ENCODE results near the gene MAN1C1.

Gene MAN1C1

DNA sequence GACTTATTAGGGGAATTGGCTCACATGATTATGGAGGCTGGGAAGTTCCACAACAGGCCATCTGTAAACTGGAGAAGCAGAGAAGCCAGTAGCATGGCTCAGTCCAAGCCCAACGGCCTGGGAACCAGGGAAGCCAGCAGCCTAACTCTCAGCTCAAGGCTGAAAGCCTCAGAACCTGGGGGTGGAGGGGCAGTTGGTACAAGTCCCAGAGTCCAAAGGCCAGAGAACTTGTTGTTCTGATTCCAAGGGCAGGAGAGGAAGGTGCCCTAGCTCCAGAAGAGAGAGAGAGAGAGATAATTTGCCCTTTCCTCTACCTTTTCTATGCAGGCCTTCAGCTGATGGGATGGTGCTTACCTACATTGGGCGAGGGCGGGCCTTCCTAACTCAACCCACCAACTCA lies 55.3 kb downstream of the MAN1C1 start (continued):
- TF ChIP-seq, protein P1, sequence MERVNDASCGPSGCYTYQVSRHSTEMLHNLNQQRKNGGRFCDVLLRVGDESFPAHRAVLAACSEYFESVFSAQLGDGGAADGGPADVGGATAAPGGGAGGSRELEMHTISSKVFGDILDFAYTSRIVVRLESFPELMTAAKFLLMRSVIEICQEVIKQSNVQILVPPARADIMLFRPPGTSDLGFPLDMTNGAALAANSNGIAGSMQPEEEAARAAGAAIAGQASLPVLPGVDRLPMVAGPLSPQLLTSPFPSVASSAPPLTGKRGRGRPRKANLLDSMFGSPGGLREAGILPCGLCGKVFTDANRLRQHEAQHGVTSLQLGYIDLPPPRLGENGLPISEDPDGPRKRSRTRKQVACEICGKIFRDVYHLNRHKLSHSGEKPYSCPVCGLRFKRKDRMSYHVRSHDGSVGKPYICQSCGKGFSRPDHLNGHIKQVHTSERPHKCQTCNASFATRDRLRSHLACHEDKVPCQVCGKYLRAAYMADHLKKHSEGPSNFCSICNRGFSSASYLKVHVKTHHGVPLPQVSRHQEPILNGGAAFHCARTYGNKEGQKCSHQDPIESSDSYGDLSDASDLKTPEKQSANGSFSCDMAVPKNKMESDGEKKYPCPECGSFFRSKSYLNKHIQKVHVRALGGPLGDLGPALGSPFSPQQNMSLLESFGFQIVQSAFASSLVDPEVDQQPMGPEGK (CRISPR knock-in tag; IDR thresholded peaks at IDR 0.05; ENCODE audit: borderline replicate concordance), result no peak
- TF ChIP-seq RARB (CRISPR knock-in tag; IDR thresholded peaks at IDR 0.05) (no peak), ARNTL (CRISPR knock-in tag; IDR thresholded peaks at IDR 0.05; ENCODE audit: borderline replicate concordance, low read depth) (no peak), TCF4 (CRISPR knock-in tag; IDR thresholded peaks at IDR 0.05; ENCODE audit: borderline replicate concordance) (no peak), ISL1 (CRISPR knock-in tag; IDR thresholded peaks at IDR 0.05) (no peak)
- TF ChIP-seq, protein P2, sequence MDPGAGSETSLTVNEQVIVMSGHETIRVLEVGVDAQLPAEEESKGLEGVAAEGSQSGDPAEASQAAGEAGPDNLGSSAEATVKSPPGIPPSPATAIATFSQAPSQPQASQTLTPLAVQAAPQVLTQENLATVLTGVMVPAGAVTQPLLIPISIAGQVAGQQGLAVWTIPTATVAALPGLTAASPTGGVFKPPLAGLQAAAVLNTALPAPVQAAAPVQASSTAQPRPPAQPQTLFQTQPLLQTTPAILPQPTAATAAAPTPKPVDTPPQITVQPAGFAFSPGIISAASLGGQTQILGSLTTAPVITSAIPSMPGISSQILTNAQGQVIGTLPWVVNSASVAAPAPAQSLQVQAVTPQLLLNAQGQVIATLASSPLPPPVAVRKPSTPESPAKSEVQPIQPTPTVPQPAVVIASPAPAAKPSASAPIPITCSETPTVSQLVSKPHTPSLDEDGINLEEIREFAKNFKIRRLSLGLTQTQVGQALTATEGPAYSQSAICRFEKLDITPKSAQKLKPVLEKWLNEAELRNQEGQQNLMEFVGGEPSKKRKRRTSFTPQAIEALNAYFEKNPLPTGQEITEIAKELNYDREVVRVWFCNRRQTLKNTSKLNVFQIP (CRISPR knock-in tag; IDR thresholded peaks at IDR 0.05; ENCODE audit: borderline replicate concordance, low read depth), result no peak

DNA sequence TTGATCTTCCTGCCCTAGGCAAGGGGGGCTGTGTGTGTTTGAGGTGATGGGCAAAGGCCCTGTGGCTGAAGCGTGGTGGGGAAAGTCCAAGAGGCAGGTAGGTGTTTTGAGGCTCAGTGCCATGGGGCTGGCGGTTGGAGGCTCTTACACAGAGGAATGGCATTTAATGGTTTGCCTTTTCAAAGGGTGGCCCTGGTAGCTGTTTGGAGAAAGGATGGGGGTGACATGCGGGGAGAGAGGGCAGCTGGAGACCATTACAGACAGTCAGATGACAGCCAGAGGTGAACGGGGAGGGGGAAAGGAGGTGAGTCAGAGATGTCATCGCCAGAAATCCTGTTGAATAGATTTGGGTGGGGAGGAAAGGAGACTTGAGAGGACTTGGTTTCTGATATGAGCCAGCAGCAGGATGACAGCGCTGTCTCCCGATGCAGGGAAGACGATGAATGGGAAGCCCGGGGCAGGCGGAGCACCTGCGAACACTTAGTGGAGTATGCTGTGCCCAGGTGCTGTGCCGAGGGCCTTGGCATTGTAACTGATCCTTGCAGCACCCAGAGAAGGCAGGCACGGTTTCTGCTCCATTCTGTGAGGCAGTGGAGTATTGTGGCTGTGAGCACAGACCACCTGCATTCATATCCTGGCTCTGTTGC lies 56.3 kb downstream of the MAN1C1 start:
- ATAC-seq, result no peak; the same call in 2 of the 3 replicates

DNA sequence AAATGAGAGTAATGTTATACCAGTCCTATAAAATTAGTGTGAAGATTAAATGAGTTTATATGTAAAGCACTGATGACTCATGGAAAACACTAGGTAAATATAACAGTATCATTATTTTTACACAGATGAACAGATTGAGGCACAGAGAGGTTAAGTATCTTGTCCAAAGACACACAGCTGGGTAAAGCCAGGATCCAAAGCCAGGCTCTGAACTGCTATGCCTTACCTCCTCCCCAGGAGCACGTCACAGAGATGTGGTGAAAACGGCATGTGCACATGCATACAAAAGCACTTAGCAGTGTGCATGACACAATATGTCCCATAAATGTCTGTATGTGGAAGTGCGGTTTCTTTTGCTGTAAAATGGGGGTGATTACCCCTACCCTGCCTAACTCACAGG lies 56.9 kb downstream of the MAN1C1 start:
- TF ChIP-seq PPARA (CRISPR knock-in tag; IDR thresholded peaks at IDR 0.05; ENCODE audit: borderline replicate concordance) (no peak), ISL1 (CRISPR knock-in tag; IDR thresholded peaks at IDR 0.05) (no peak), ESRRG (CRISPR knock-in tag; IDR thresholded peaks at IDR 0.05) (no peak), RARB (CRISPR knock-in tag; IDR thresholded peaks at IDR 0.05) (no peak), SNAI2 (CRISPR knock-in tag; IDR thresholded peaks at IDR 0.05) (no peak), ZNF565 (CRISPR knock-in tag; conservative IDR thresholded peaks at IDR 0.05; ENCODE audit: low read depth) (no peak), ZFP3 (CRISPR knock-in tag; IDR thresholded peaks at IDR 0.05) (no peak)
- TF ChIP-seq, protein P3, sequence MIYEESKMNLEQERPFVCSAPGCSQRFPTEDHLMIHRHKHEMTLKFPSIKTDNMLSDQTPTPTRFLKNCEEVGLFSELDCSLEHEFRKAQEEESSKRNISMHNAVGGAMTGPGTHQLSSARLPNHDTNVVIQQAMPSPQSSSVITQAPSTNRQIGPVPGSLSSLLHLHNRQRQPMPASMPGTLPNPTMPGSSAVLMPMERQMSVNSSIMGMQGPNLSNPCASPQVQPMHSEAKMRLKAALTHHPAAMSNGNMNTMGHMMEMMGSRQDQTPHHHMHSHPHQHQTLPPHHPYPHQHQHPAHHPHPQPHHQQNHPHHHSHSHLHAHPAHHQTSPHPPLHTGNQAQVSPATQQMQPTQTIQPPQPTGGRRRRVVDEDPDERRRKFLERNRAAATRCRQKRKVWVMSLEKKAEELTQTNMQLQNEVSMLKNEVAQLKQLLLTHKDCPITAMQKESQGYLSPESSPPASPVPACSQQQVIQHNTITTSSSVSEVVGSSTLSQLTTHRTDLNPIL (CRISPR knock-in tag; IDR thresholded peaks at IDR 0.05; ENCODE audit: low read depth), result no peak
- TF ChIP-seq, protein P4, sequence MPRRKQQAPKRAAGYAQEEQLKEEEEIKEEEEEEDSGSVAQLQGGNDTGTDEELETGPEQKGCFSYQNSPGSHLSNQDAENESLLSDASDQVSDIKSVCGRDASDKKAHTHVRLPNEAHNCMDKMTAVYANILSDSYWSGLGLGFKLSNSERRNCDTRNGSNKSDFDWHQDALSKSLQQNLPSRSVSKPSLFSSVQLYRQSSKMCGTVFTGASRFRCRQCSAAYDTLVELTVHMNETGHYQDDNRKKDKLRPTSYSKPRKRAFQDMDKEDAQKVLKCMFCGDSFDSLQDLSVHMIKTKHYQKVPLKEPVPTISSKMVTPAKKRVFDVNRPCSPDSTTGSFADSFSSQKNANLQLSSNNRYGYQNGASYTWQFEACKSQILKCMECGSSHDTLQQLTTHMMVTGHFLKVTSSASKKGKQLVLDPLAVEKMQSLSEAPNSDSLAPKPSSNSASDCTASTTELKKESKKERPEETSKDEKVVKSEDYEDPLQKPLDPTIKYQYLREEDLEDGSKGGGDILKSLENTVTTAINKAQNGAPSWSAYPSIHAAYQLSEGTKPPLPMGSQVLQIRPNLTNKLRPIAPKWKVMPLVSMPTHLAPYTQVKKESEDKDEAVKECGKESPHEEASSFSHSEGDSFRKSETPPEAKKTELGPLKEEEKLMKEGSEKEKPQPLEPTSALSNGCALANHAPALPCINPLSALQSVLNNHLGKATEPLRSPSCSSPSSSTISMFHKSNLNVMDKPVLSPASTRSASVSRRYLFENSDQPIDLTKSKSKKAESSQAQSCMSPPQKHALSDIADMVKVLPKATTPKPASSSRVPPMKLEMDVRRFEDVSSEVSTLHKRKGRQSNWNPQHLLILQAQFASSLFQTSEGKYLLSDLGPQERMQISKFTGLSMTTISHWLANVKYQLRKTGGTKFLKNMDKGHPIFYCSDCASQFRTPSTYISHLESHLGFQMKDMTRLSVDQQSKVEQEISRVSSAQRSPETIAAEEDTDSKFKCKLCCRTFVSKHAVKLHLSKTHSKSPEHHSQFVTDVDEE (CRISPR knock-in tag; IDR thresholded peaks at IDR 0.05), result no peak
- ATAC-seq, result no peak

More for the DNA sequence above, 56.3 kb downstream of the MAN1C1 start:
- TF ChIP-seq BACH2 (CRISPR knock-in tag; IDR thresholded peaks at IDR 0.05; ENCODE audit: borderline replicate concordance) (no peak), ISL1 (CRISPR knock-in tag; IDR thresholded peaks at IDR 0.05) (no peak), OSR1 (CRISPR knock-in tag; IDR thresholded peaks at IDR 0.05) (no peak)

DNA sequence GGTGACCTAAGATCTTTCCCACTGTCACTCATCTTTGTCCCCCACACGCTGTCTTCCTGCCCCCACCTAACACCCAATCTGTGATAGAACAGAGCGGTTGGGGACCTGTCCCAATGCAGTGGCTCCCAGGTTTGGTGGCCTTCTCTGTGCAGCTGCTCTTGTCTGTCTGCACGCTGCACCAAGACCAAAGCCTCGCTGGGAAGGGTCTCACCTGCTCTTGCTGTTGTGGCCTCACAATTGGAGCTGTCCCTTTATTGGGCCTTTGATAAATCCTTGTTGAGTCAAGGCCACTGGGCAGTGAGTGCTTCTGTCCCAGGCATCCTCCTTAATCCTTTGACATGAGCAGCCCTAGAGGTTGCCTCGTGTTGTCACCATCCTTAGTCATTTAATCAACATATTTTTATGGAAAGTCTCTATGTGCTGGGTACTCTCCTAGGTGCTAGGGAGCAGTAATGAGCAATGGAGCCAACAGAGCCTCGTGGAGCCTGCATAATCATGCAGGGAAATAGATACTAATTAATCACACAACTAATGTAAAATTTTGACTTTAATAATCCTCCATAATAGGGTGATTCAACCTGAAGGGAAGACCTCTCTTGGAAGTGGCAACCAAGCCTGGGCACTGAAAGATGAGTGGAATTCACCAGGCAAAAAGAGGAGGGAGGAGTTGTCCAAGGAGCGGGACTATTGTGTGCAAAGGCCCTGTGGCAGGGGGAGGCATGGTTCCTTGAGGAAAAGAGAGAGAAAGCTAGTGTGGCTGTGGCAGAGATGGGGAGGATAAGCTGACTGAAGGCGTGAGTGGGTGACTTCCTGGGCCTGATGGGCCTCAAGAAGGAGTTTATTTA lies 57.6 kb downstream of the MAN1C1 start:
- ATAC-seq, result no peak
- TF ChIP-seq ZFP3 (CRISPR knock-in tag; IDR thresholded peaks at IDR 0.05), result no peak
- no peak for TF ChIP-seq BACH2 (CRISPR knock-in tag; IDR thresholded peaks at IDR 0.05; ENCODE audit: borderline replicate concordance)
- no peak for TF ChIP-seq ISL1 (CRISPR knock-in tag; IDR thresholded peaks at IDR 0.05)
- no peak for TF ChIP-seq CSDC2 (CRISPR knock-in tag; IDR thresholded peaks at IDR 0.05)

DNA sequence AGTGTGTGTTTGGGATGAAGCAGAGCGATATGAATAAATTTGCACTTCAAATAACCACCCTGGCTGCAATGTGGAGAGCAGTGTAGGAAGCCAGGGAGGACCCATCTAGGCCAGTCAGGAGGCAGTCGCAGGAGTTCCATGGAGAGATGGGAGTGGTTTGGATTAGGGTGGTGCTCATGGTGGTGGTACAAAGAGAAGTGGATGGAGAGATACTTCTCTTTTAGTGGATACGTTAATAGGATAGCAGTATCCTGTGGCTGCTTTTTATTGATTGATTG lies 58.2 kb downstream of the MAN1C1 start:
- no peak for ATAC-seq
- TF ChIP-seq ZC3H10 (CRISPR knock-in tag; IDR thresholded peaks at IDR 0.05) (no peak), ZNF565 (CRISPR knock-in tag; conservative IDR thresholded peaks at IDR 0.05; ENCODE audit: low read depth) (no peak), ZFP3 (CRISPR knock-in tag; IDR thresholded peaks at IDR 0.05) (no peak), OSR1 (CRISPR knock-in tag; IDR thresholded peaks at IDR 0.05) (no peak), SNAI2 (CRISPR knock-in tag; IDR thresholded peaks at IDR 0.05) (no peak), ZFP30 (CRISPR knock-in tag; IDR thresholded peaks at IDR 0.05) (no peak), BACH2 (CRISPR knock-in tag; IDR thresholded peaks at IDR 0.05; ENCODE audit: borderline replicate concordance) (no peak), GLIS3 (CRISPR knock-in tag; IDR thresholded peaks at IDR 0.05) (no peak), ZNF70 (CRISPR knock-in tag; IDR thresholded peaks at IDR 0.05) (no peak), PPARA (CRISPR knock-in tag; IDR thresholded peaks at IDR 0.05; ENCODE audit: borderline replicate concordance) (no peak), TCF4 (CRISPR knock-in tag; IDR thresholded peaks at IDR 0.05; ENCODE audit: borderline replicate concordance) (no peak)
- TF ChIP-seq, protein P2 (CRISPR knock-in tag; IDR thresholded peaks at IDR 0.05; ENCODE audit: borderline replicate concordance, low read depth), result no peak
- TF ChIP-seq, protein P1 (CRISPR knock-in tag; IDR thresholded peaks at IDR 0.05; ENCODE audit: borderline replicate concordance), result no peak

All from SK-N-SH treated with all-trans-retinoic acid at 6 μM for 48 hours (cell line).